Measurements from ENCODE around the gene TMEM120B.

DNA sequence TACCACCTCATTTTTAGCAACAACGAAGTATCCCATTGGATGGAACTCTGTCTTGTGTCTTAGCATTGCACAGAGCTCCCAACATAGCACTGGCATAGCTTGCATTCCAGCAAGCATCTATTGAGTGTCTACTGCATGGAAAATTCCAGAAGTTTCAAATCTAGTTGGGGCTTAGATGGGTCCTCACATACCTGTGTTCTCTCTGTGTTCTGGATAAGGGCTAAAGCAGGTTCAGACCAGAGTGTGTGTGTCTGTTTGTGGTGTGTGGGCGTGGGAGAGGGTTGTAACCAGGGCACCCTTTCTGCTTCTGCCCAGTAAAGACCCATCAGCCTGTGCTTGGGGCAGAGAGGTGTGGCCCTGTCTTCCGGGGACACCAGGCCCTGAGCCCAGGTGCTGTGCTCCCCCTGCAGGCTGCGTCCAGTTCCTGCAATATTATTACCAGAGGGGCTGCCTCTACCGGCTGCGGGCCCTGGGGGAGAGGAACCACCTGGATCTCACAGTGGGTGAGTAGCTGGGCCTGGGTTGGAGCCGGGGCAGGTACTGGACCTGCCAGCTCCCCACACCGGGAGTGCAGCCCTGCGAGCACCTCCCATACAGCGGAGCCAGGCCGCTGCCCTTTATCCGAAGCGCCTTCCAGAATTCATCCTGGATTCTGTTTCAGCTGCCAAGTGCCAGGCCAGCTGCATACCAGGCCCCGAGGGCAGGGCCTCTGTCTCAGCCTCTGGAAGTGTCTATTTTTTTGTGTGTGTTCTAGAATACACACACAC is 60.6 kb downstream of the TMEM120B start:
- no peak for TF ChIP-seq ZNF562 (CRISPR knock-in tag; IDR thresholded peaks at IDR 0.05; ENCODE audit: borderline replicate concordance)
- peak; percentile 13; the same call in 1 of the 2 replicates for TF ChIP-seq ZNF501 (CRISPR knock-in tag; IDR thresholded peaks at IDR 0.05)
- TF ChIP-seq ZSCAN9 (CRISPR knock-in tag; IDR thresholded peaks at IDR 0.05; ENCODE audit: borderline replicate concordance): no peak
